ENCODE results near the gene CNIH1.
A peak's percentile ranks its signal among the peaks of the same experiment; 100 is the strongest.
"Not testable (repeated sequence)": the region's sequence is repeated elsewhere in the genome, so short reads cannot be mapped to it uniquely, and the experiment has no call there.

CNIH1 gene

GRCh38 chr14:54450535-54450934, 9.4 kb upstream of the CNIH1 start:
- H3K27me3 ChIP-seq (replicated peaks in 2 of 5; ENCODE audit: control insufficient read depth in 4 of 5, insufficient read depth in 5 of 5, low read length in 4 of 5): peaks cover 0 to 5% (median 2%) of the 10 kb centered on the region in 5 experiments
- no peaks in the 10 kb centered on the region for H3K36me3 ChIP-seq (ENCODE audit: control insufficient read depth in 4 of 4, insufficient read depth in 4 of 4, low read length in 3 of 4)
- ChIA-PET CTCF (interaction anchor here (0.9 to 1.1 kb wide), 3 partner anchors 9 to 43 kb away, joined by 3 to 4 read pairs (median 3); no protein-coding TSS in a partner anchor), POLR2A (no interaction called here)
- DNase-seq: peak in 2 of 3 donors; percentile 36 to 45
- H3K27ac ChIP-seq (ENCODE audit: insufficient read depth in 1 of 2, low read depth in 1 of 2, low read length in 2 of 2, poor library complexity in 1 of 2, severe bottlenecking in 2 of 2): no peak overlapping the region
- WGBS (ENCODE audit: insufficient coverage): 100% methylated on average over 1 of the region's 3 CpGs
- no peak overlapping the region for H3K4me3 ChIP-seq (ENCODE audit: control insufficient read depth in 1 of 7, extremely low read depth in 1 of 7, insufficient read depth in 4 of 7, low read depth in 2 of 7, low read length in 6 of 7)
- peaks cover 0 to 13% (median 4%) of the 10 kb centered on the region in 4 experiments for H3K4me1 ChIP-seq (ENCODE audit: control extremely low read depth in 1 of 4, control insufficient read depth in 4 of 4, insufficient read depth in 4 of 4, low read length in 3 of 4)
- no peaks in the 10 kb centered on the region for H3K9me3 ChIP-seq (ENCODE audit: control extremely low read depth in 1 of 5, control insufficient read depth in 4 of 5, insufficient read depth in 2 of 5, low read depth in 1 of 5, low read length in 4 of 5)

GRCh38 chr14:54447231-54447692, 6.1 kb upstream of the CNIH1 start:
- 100% methylated on average over 2 of the region's 8 CpGs for WGBS (ENCODE audit: insufficient coverage)
- peaks cover 0 to 7% (median 2%) of the 10 kb centered on the region in 5 experiments for H3K27me3 ChIP-seq (replicated peaks in 2 of 5; ENCODE audit: control insufficient read depth in 4 of 5, insufficient read depth in 5 of 5, low read length in 4 of 5)
- H3K27ac ChIP-seq (ENCODE audit: insufficient read depth in 1 of 2, low read depth in 1 of 2, low read length in 2 of 2, poor library complexity in 1 of 2, severe bottlenecking in 2 of 2): no peak overlapping the region
- H3K9me3 ChIP-seq (ENCODE audit: control extremely low read depth in 1 of 5, control insufficient read depth in 4 of 5, insufficient read depth in 2 of 5, low read depth in 1 of 5, low read length in 4 of 5): no peaks in the 10 kb centered on the region
- CTCF ChIA-PET: interaction anchor here (0.7 kb wide), 1 partner anchor 103 kb away, joined by 3 read pairs; no protein-coding TSS in a partner anchor
- POLR2A ChIA-PET: interaction anchor here (0.6 kb wide), 1 partner anchor 1873 kb away, joined by 3 read pairs; no protein-coding TSS in a partner anchor
- H3K4me3 ChIP-seq (ENCODE audit: control insufficient read depth in 1 of 7, extremely low read depth in 1 of 7, insufficient read depth in 4 of 7, low read depth in 2 of 7, low read length in 6 of 7): no peak overlapping the region
- H3K4me1 ChIP-seq (ENCODE audit: control extremely low read depth in 1 of 4, control insufficient read depth in 4 of 4, insufficient read depth in 4 of 4, low read length in 3 of 4): peaks cover 0 to 13% (median 4%) of the 10 kb centered on the region in 4 experiments
- DNase-seq: peak in 2 of 3 donors; percentile 40 to 49
- no peaks in the 10 kb centered on the region for H3K36me3 ChIP-seq (ENCODE audit: control insufficient read depth in 4 of 4, insufficient read depth in 4 of 4, low read length in 3 of 4)

- 64% methylated on average over 3 of the region's 5 CpGs for WGBS (ENCODE audit: insufficient coverage)
- DNase-seq: no peak
- no peak overlapping the region for H3K27ac ChIP-seq (ENCODE audit: insufficient read depth in 1 of 2, low read depth in 1 of 2, low read length in 2 of 2, poor library complexity in 1 of 2, severe bottlenecking in 2 of 2)
- no peak overlapping the region for H3K4me3 ChIP-seq (ENCODE audit: control insufficient read depth in 1 of 7, extremely low read depth in 1 of 7, insufficient read depth in 4 of 7, low read depth in 2 of 7, low read length in 6 of 7)
- H3K4me1 ChIP-seq (ENCODE audit: control extremely low read depth in 1 of 4, control insufficient read depth in 4 of 4, insufficient read depth in 4 of 4, low read length in 3 of 4): peaks cover 0 to 16% (median 10%) of the 10 kb centered on the region in 4 experiments
- H3K36me3 ChIP-seq (ENCODE audit: control insufficient read depth in 4 of 4, insufficient read depth in 4 of 4, low read length in 3 of 4): no peaks in the 10 kb centered on the region
- H3K27me3 ChIP-seq (replicated peaks in 2 of 5; ENCODE audit: control insufficient read depth in 4 of 5, insufficient read depth in 5 of 5, low read length in 4 of 5): peaks cover 0 to 7% (median 2%) of the 10 kb centered on the region in 5 experiments
- POLR2A ChIA-PET: interaction anchor here (0.6 kb wide), 1 partner anchor 21 kb away, joined by 3 read pairs; no protein-coding TSS in a partner anchor
- CTCF ChIA-PET: interaction anchor here (0.6 to 1.5 kb wide), 2 partner anchors 10 to 79 kb away, joined by 3 to 4 read pairs; no protein-coding TSS in a partner anchor
- H3K9me3 ChIP-seq (ENCODE audit: control extremely low read depth in 1 of 5, control insufficient read depth in 4 of 5, insufficient read depth in 2 of 5, low read depth in 1 of 5, low read length in 4 of 5): no peaks in the 10 kb centered on the region
Observed at GRCh38 chr14:54446161-54446693, 5.1 kb upstream of the CNIH1 start.

- POLR2A ChIA-PET: no interaction called here
- no peak for DNase-seq
- Histone ChIP-seq H3K9me3 (ENCODE audit: control extremely low read depth in 1 of 5, control insufficient read depth in 4 of 5, insufficient read depth in 2 of 5, low read depth in 1 of 5, low read length in 4 of 5) (no peaks in the 10 kb centered on the region), H3K4me1 (ENCODE audit: control extremely low read depth in 1 of 4, control insufficient read depth in 4 of 4, insufficient read depth in 4 of 4, low read length in 3 of 4) (peaks cover 7 to 24% (median 19%) of the 10 kb centered on the region in 4 experiments), H3K27ac (ENCODE audit: insufficient read depth in 1 of 2, low read depth in 1 of 2, low read length in 2 of 2, poor library complexity in 1 of 2, severe bottlenecking in 2 of 2) (no peak overlapping the region), H3K36me3 (ENCODE audit: control insufficient read depth in 4 of 4, insufficient read depth in 4 of 4, low read length in 3 of 4) (no peaks in the 10 kb centered on the region), H3K27me3 (replicated peaks in 2 of 5; ENCODE audit: control insufficient read depth in 4 of 5, insufficient read depth in 5 of 5, low read length in 4 of 5) (peaks cover 0 to 6% (median 2%) of the 10 kb centered on the region in 5 experiments), H3K4me3 (ENCODE audit: control insufficient read depth in 1 of 7, extremely low read depth in 1 of 7, insufficient read depth in 4 of 7, low read depth in 2 of 7, low read length in 6 of 7) (no peak overlapping the region)
- CTCF ChIA-PET: interaction anchor here (1.3 kb wide), 1 partner anchor 9 kb away, joined by 3 read pairs; no protein-coding TSS in a partner anchor
- WGBS (ENCODE audit: insufficient coverage): 98% methylated on average over 7 of the region's 7 CpGs
Observed at GRCh38 chr14:54444681-54445080, 3.5 kb upstream of the CNIH1 start.

- H3K27me3 ChIP-seq (replicated peaks in 2 of 5; ENCODE audit: control insufficient read depth in 4 of 5, insufficient read depth in 5 of 5, low read length in 4 of 5): peaks cover 0 to 5% (median 1%) of the 10 kb centered on the region in 5 experiments
- no peak overlapping the region for H3K27ac ChIP-seq (ENCODE audit: insufficient read depth in 1 of 2, low read depth in 1 of 2, low read length in 2 of 2, poor library complexity in 1 of 2, severe bottlenecking in 2 of 2)
- 94% methylated on average over 15 of the region's 18 CpGs for WGBS (ENCODE audit: insufficient coverage)
- ChIA-PET CTCF (interaction anchor here (1.2 to 1.8 kb wide), 3 partner anchors 9 to 77 kb away, joined by 3 to 6 read pairs (median 4); no protein-coding TSS in a partner anchor), POLR2A (no interaction called here)
- no peak for DNase-seq
- H3K4me1 ChIP-seq (ENCODE audit: control extremely low read depth in 1 of 4, control insufficient read depth in 4 of 4, insufficient read depth in 4 of 4, low read length in 3 of 4): peaks cover 7 to 25% (median 20%) of the 10 kb centered on the region in 4 experiments
- H3K9me3 ChIP-seq (ENCODE audit: control extremely low read depth in 1 of 5, control insufficient read depth in 4 of 5, insufficient read depth in 2 of 5, low read depth in 1 of 5, low read length in 4 of 5): no peaks in the 10 kb centered on the region
- no peaks in the 10 kb centered on the region for H3K36me3 ChIP-seq (ENCODE audit: control insufficient read depth in 4 of 4, insufficient read depth in 4 of 4, low read length in 3 of 4)
- H3K4me3 ChIP-seq (ENCODE audit: control insufficient read depth in 1 of 7, extremely low read depth in 1 of 7, insufficient read depth in 4 of 7, low read depth in 2 of 7, low read length in 6 of 7): no peak overlapping the region
Observed at GRCh38 chr14:54443981-54444380, 2.8 kb upstream of the CNIH1 start.

GRCh38 chr14:54442961-54443360, 1.8 kb upstream of the CNIH1 start:
- POLR2A ChIA-PET; H3K27me3 ChIP-seq (replicated peaks in 2 of 5; ENCODE audit: control insufficient read depth in 4 of 5, insufficient read depth in 5 of 5, low read length in 4 of 5): not testable (repeated sequence)
- 100% methylated on average over 10 of the region's 23 CpGs for WGBS (ENCODE audit: insufficient coverage)

GRCh38 chr14:54440476-54440872, 700 bp downstream of the CNIH1 start:
- 0% methylated on average over 2 of the region's 5 CpGs for WGBS (ENCODE audit: insufficient coverage)
- POLR2A ChIA-PET: interaction anchor here (0.9 to 1.0 kb wide), 2 partner anchors 27 to 50 kb away, joined by 3 to 5 read pairs; no protein-coding TSS in a partner anchor
- Histone ChIP-seq H3K4me3 (ENCODE audit: control insufficient read depth in 1 of 7, extremely low read depth in 1 of 7, insufficient read depth in 4 of 7, low read depth in 2 of 7, low read length in 6 of 7) (peak overlapping the region; percentile 52 to 88 (median 81)), H3K27me3 (replicated peaks in 2 of 5; ENCODE audit: control insufficient read depth in 4 of 5, insufficient read depth in 5 of 5, low read length in 4 of 5) (peaks cover 0 to 2% (median 0%) of the 10 kb centered on the region in 5 experiments), H3K9me3 (ENCODE audit: control extremely low read depth in 1 of 5, control insufficient read depth in 4 of 5, insufficient read depth in 2 of 5, low read depth in 1 of 5, low read length in 4 of 5) (no peaks in the 10 kb centered on the region), H3K36me3 (ENCODE audit: control insufficient read depth in 4 of 4, insufficient read depth in 4 of 4, low read length in 3 of 4) (peaks cover 0 to 12% (median 2%) of the 10 kb centered on the region in 4 experiments), H3K4me1 (ENCODE audit: control extremely low read depth in 1 of 4, control insufficient read depth in 4 of 4, insufficient read depth in 4 of 4, low read length in 3 of 4) (peaks cover 7 to 30% (median 15%) of the 10 kb centered on the region in 4 experiments), H3K27ac (ENCODE audit: insufficient read depth in 1 of 2, low read depth in 1 of 2, low read length in 2 of 2, poor library complexity in 1 of 2, severe bottlenecking in 2 of 2) (peak overlapping the region; percentile 66 to 90)
- peak in 1 of 3 donors; percentile 5 for DNase-seq
- CTCF ChIA-PET: interaction anchor here (1.3 kb wide), 2 partner anchors 28 to 43 kb away, joined by 3 read pairs; partner anchors contain the start of gene CDKN3

More at GRCh38 chr14:54442961-54443360, 1.8 kb upstream of the CNIH1 start:
- H3K36me3 ChIP-seq (ENCODE audit: control insufficient read depth in 4 of 4, insufficient read depth in 4 of 4, low read length in 3 of 4); H3K27ac ChIP-seq (ENCODE audit: insufficient read depth in 1 of 2, low read depth in 1 of 2, low read length in 2 of 2, poor library complexity in 1 of 2, severe bottlenecking in 2 of 2); H3K9me3 ChIP-seq (ENCODE audit: control extremely low read depth in 1 of 5, control insufficient read depth in 4 of 5, insufficient read depth in 2 of 5, low read depth in 1 of 5, low read length in 4 of 5); H3K4me3 ChIP-seq (ENCODE audit: control insufficient read depth in 1 of 7, extremely low read depth in 1 of 7, insufficient read depth in 4 of 7, low read depth in 2 of 7, low read length in 6 of 7); DNase-seq: not testable (repeated sequence)
- H3K4me1 ChIP-seq (ENCODE audit: control extremely low read depth in 1 of 4, control insufficient read depth in 4 of 4, insufficient read depth in 4 of 4, low read length in 3 of 4): peaks cover 7 to 25% (median 21%) of the 10 kb centered on the region in 4 experiments
- CTCF ChIA-PET: interaction anchor here (0.9 to 1.8 kb wide), 3 partner anchors 14 to 76 kb away, joined by 4 to 6 read pairs (median 4); no protein-coding TSS in a partner anchor

Measured in common myeloid progenitor, CD34-positive (primary cell).